ENCODE measurements around the gene CSAD. TPM values are rescaled to one million over a fixed set of nuclear protein-coding genes. Genes with fewer than 3 reads are reported as not detected.

Gene CSAD
- total RNA-seq, 1 experiment from 2014 or later, result 11.5 TPM

GRCh38 chr12:53115112-53115890 lies 65.4 kb downstream of the CSAD start (continued):
- TF ChIP-seq HMGXB4 (CRISPR knock-in tag; IDR thresholded peaks at IDR 0.05) (no peak), NR1H2 (CRISPR knock-in tag; IDR thresholded peaks at IDR 0.05) (no peak), ZNF232 (CRISPR knock-in tag; IDR thresholded peaks at IDR 0.05) (peak; percentile 76; the same call in 1 of the 2 replicates), NR2C2 (CRISPR knock-in tag; IDR thresholded peaks at IDR 0.05) (no peak), ATF2 (CRISPR knock-in tag; IDR thresholded peaks at IDR 0.05; ENCODE audit: borderline replicate concordance, low read depth) (no peak), SP1 (CRISPR knock-in tag; conservative IDR thresholded peaks at IDR 0.05) (no peak; the same call in 1 of the 2 replicates), ATF1 (CRISPR knock-in tag; IDR thresholded peaks at IDR 0.05) (no peak), USF1 (CRISPR knock-in tag; IDR thresholded peaks at IDR 0.05) (no peak), FOXP1 (CRISPR knock-in tag; IDR thresholded peaks at IDR 0.05; ENCODE audit: borderline replicate concordance) (peak; percentile 76; the same call in 1 of the 2 replicates), FOXK1 (CRISPR knock-in tag; IDR thresholded peaks at IDR 0.05) (no peak), ARID4B (CRISPR knock-in tag; IDR thresholded peaks at IDR 0.05; ENCODE audit: borderline replicate concordance) (no peak), ETV6 (CRISPR knock-in tag; IDR thresholded peaks at IDR 0.05) (no peak), KAT7 (CRISPR knock-in tag; IDR thresholded peaks at IDR 0.05; ENCODE audit: borderline replicate concordance) (no peak), FOXJ3 (CRISPR knock-in tag; IDR thresholded peaks at IDR 0.05; ENCODE audit: borderline replicate concordance) (no peak), SMAD4 (CRISPR knock-in tag; IDR thresholded peaks at IDR 0.05) (no peak), SOX15 (CRISPR knock-in tag; IDR thresholded peaks at IDR 0.05) (no peak), ZBTB43 (CRISPR knock-in tag; IDR thresholded peaks at IDR 0.05) (0 out of 2 replicates have a peak, but pooled peaks have one; percentile 54), NFYB (CRISPR knock-in tag; conservative IDR thresholded peaks at IDR 0.05; ENCODE audit: low read depth) (no peak), JUN (CRISPR knock-in tag; IDR thresholded peaks at IDR 0.05) (no peak), ZNF121 (CRISPR knock-in tag; IDR thresholded peaks at IDR 0.05) (peak; percentile 22; the same call in 1 of the 2 replicates), ELF4 (CRISPR knock-in tag; IDR thresholded peaks at IDR 0.05; ENCODE audit: low read depth) (no peak), PRRX2 (CRISPR knock-in tag; IDR thresholded peaks at IDR 0.05) (no peak), E2F5 (CRISPR knock-in tag; IDR thresholded peaks at IDR 0.05) (peak; percentile 33; the same call in 1 of the 2 replicates), TEAD4 (CRISPR knock-in tag; IDR thresholded peaks at IDR 0.05) (no peak), HMGA2 (CRISPR knock-in tag; IDR thresholded peaks at IDR 0.05) (no peak), ZNF671 (CRISPR knock-in tag; IDR thresholded peaks at IDR 0.05) (no peak), MXD4 (CRISPR knock-in tag; IDR thresholded peaks at IDR 0.05; ENCODE audit: borderline replicate concordance) (no peak), GABPB1 (CRISPR knock-in tag; IDR thresholded peaks at IDR 0.05) (no peak)

Data from WTC11 (cell line).